GM23248 (cell line): ENCODE measurements around the gene CTNNA2.

ENCODE experiments used
- EZH2 ChIP-seq: fragments of 200-600 bp; sonication (generic); IDR thresholded peaks from 2 replicates; pipeline ENCODE4 v1.6.1; 2018; ENCODE audit warnings: antibody characterized with exemption, mild to moderate bottlenecking; ENCODE audit not compliant: insufficient read depth, poor library complexity, severe bottlenecking
- EZH2phosphoT487 ChIP-seq: fragments of 200-600 bp; sonication (generic); IDR thresholded peaks from 2 replicates; pipeline ENCODE4 v1.6.1; 2018; ENCODE audit warnings: antibody characterized with exemption, moderate library complexity, mild to moderate bottlenecking, low read depth; ENCODE audit not compliant: insufficient read depth

DNA sequence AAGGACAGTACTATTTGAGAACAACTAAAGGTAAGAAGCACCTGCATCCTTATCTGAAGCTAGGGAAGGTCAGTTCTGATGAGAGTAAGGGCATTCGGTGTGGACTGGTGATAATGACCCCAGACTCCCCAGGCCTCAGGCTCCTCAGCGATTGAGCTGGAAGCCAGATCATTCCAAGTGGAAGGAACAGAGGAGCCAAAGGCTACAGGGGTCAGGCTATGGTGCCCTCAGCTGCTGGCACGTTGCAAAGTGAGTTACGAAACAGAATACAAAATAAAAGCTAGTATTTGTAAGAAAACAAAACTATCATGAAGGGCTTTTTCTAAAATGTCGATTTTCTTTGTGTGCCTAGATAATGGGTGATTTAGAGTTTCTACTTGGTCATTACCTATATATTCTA lies 960.2 kb downstream of the CTNNA2 start:
- no peak for TF ChIP-seq EZH2
- TF ChIP-seq EZH2phosphoT487 = no peak
